D721Med (cell line): ENCODE data around the gene MTHFSD.

Source experiments
- DNase-seq: peaks from one replicate; pipeline ENCODE4 v3.0.0; 2011; ENCODE audit warnings: low spot score; ENCODE audit not compliant: insufficient read length
- FAIRE-seq: peaks from 2 replicates; lab custom pipeline; 2011; peaks lifted over from hg19 to GRCh38; lab: Jason Lieb, UNC
- CTCF ChIP-seq: IDR thresholded peaks from 2 replicates; pipeline ENCODE4 v1.5.1; 2012; ENCODE audit warnings: mild to moderate bottlenecking, control low read depth; ENCODE audit not compliant: insufficient read depth; ENCODE audit errors: missing control alignments

Gene MTHFSD

GRCh38 chr16:86504315-86505184 is 50.5 kb downstream of the MTHFSD start:
- TF ChIP-seq CTCF: no peak
- FAIRE-seq: no peak
- DNase-seq: no peak

- no peak for FAIRE-seq
- no peak for TF ChIP-seq CTCF
These were observed 51.2 kb downstream of the MTHFSD start for GRCh38 chr16:86503830-86504229.

GRCh38 chr16:86502856-86503748 is 51.9 kb downstream of the MTHFSD start:
- TF ChIP-seq CTCF: no peak
- DNase-seq (no peak), FAIRE-seq (no peak)

More at GRCh38 chr16:86503830-86504229, 51.2 kb downstream of the MTHFSD start:
- no peak for DNase-seq

GRCh38 chr16:86501989-86502855 is 52.8 kb downstream of the MTHFSD start:
- TF ChIP-seq CTCF: no peak
- DNase-seq (no peak), FAIRE-seq (no peak)

- no peak for FAIRE-seq
- TF ChIP-seq CTCF: no peak
- DNase-seq: no peak
These were observed 54.1 kb downstream of the MTHFSD start for GRCh38 chr16:86500708-86501510.
